ENCODE measurements around the gene PRKD2. TPM values are rescaled to one million over a fixed set of nuclear protein-coding genes. Genes with fewer than 3 reads are reported as not detected.

The PRKD2 gene
- total RNA-seq, 1 donor from 2014 or later, result 69.3 TPM

- Mint-ChIP-seq H3K36me3 (ENCODE audit: insufficient read depth) (peaks cover 5% of the 10 kb centered on the region), H3K4me1 (ENCODE audit: low read depth) (no peaks in the 10 kb centered on the region), H3K9me3 (ENCODE audit: low read depth) (no peaks in the 10 kb centered on the region), H3K27me3 (no peaks in the 10 kb centered on the region), H3K4me3 (ENCODE audit: low read depth) (no peak overlapping the region), H3K27ac (no peak overlapping the region)
- DNase-seq (ENCODE audit: low spot score, unreplicated experiment), result no peak
- TF ChIP-seq, protein P1, sequence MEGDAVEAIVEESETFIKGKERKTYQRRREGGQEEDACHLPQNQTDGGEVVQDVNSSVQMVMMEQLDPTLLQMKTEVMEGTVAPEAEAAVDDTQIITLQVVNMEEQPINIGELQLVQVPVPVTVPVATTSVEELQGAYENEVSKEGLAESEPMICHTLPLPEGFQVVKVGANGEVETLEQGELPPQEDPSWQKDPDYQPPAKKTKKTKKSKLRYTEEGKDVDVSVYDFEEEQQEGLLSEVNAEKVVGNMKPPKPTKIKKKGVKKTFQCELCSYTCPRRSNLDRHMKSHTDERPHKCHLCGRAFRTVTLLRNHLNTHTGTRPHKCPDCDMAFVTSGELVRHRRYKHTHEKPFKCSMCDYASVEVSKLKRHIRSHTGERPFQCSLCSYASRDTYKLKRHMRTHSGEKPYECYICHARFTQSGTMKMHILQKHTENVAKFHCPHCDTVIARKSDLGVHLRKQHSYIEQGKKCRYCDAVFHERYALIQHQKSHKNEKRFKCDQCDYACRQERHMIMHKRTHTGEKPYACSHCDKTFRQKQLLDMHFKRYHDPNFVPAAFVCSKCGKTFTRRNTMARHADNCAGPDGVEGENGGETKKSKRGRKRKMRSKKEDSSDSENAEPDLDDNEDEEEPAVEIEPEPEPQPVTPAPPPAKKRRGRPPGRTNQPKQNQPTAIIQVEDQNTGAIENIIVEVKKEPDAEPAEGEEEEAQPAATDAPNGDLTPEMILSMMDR (IDR thresholded peaks at IDR 0.05; ENCODE audit: unreplicated experiment), result no peak
Observed at GRCh38 chr19:46760363-46760762, 43.4 kb upstream of the PRKD2 start.

DNA sequence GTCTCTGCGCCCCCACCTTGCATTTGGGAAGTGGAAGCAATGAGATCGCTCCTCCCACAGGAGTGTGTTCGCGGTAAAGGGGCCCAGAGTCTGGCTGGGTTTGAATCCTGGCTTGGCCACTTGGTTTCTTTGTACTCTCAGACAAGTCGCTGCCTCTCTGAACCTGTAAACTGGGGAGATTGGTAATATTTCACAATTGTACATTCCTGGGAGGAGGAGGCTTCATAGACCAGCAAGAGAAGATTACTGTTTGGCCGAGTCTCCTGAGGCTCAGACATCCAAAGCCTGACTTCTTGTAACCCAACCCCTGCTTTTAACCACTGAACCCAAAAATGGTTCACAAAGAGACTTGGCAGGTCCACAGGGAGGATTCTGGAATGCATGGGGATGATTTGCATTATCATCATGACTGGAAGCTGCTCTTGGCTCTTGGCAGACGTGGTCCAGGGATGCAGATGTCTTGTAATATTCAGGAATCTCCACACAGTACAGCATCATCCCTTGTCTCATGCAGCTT is 43.0 kb upstream of the PRKD2 start:
- Mint-ChIP-seq H3K27me3 (no peaks in the 10 kb centered on the region), H3K9me3 (ENCODE audit: low read depth) (no peaks in the 10 kb centered on the region), H3K27ac (no peak overlapping the region), H3K36me3 (ENCODE audit: insufficient read depth) (peaks cover 5% of the 10 kb centered on the region), H3K4me1 (ENCODE audit: low read depth) (no peaks in the 10 kb centered on the region), H3K4me3 (ENCODE audit: low read depth) (no peak overlapping the region)
- TF ChIP-seq, protein P1 (IDR thresholded peaks at IDR 0.05; ENCODE audit: unreplicated experiment), result no peak
- DNase-seq (ENCODE audit: low spot score, unreplicated experiment), result no peak

- TF ChIP-seq, protein P1 (IDR thresholded peaks at IDR 0.05; ENCODE audit: unreplicated experiment), result no peak
- DNase-seq (ENCODE audit: low spot score, unreplicated experiment), result no peak
- no peak overlapping the region for H3K4me3 Mint-ChIP-seq (ENCODE audit: low read depth)
- H3K9me3 Mint-ChIP-seq (ENCODE audit: low read depth), result no peaks in the 10 kb centered on the region
- H3K4me1 Mint-ChIP-seq (ENCODE audit: low read depth), result no peaks in the 10 kb centered on the region
- peaks cover 5% of the 10 kb centered on the region for H3K36me3 Mint-ChIP-seq (ENCODE audit: insufficient read depth)
- no peak overlapping the region for H3K27ac Mint-ChIP-seq
- no peaks in the 10 kb centered on the region for H3K27me3 Mint-ChIP-seq
Observed at GRCh38 chr19:46759206-46759605, 42.3 kb upstream of the PRKD2 start.

DNA sequence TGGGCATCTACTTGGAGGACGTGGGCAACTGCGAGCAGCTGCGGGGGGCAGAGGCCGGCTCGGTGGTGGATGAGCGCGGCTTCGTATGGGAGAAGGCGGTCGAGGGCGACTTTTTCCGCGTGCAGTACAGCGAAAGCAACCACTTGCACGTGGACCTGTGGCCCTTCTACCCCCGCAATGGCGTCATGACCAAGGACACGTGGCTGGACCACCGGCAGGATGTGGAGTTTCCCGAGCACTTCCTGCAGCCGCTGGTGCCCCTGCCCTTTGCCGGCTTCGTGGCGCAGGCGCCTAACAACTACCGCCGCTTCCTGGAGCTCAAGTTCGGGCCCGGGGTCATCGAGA is 39.6 kb upstream of the PRKD2 start:
- Mint-ChIP-seq H3K4me3 (ENCODE audit: low read depth) (no peak overlapping the region), H3K27ac (no peak overlapping the region), H3K9me3 (ENCODE audit: low read depth) (no peaks in the 10 kb centered on the region), H3K27me3 (no peaks in the 10 kb centered on the region), H3K36me3 (ENCODE audit: insufficient read depth) (peaks cover 10% of the 10 kb centered on the region), H3K4me1 (ENCODE audit: low read depth) (no peaks in the 10 kb centered on the region)
- DNase-seq (ENCODE audit: low spot score, unreplicated experiment), result no peak
- TF ChIP-seq, protein P1 (IDR thresholded peaks at IDR 0.05; ENCODE audit: unreplicated experiment), result no peak

DNA sequence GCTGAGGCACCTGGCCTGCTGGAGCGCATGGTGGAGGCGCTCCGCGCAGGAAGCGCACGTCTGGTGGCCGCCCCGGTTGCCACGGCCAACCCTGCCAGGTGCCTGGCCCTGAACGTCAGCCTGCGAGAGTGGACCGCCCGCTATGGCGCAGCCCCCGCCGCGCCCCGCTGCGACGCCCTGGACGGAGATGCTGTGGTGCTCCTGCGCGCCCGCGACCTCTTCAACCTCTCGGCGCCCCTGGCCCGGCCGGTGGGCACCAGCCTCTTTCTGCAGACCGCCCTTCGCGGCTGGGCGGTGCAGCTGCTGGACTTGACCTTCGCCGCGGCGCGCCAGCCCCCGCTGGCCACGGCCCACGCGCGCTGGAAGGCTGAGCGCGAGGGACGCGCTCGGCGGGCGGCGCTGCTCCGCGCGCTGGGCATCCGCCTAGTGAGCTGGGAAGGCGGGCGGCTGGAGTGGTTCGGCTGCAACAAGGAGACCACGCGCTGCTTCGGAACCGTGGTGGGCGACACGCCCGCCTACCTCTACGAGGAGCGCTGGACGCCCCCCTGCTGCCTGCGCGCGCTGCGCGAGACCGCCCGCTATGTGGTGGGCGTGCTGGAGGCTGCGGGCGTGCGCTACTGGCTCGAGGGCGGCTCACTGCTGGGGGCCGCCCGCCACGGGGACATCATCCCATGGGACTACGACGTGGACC is 39.1 kb upstream of the PRKD2 start:
- H3K9me3 Mint-ChIP-seq (ENCODE audit: low read depth), result no peaks in the 10 kb centered on the region
- H3K4me3 Mint-ChIP-seq (ENCODE audit: low read depth), result no peak overlapping the region
- no peak overlapping the region for H3K27ac Mint-ChIP-seq
- H3K36me3 Mint-ChIP-seq (ENCODE audit: insufficient read depth), result peaks cover 10% of the 10 kb centered on the region
- TF ChIP-seq, protein P1 (IDR thresholded peaks at IDR 0.05; ENCODE audit: unreplicated experiment), result no peak
- H3K4me1 Mint-ChIP-seq (ENCODE audit: low read depth), result no peaks in the 10 kb centered on the region
- H3K27me3 Mint-ChIP-seq, result no peaks in the 10 kb centered on the region
- DNase-seq (ENCODE audit: low spot score, unreplicated experiment), result no peak
